Measurements from ENCODE around the gene DCAF11. TPM values are rescaled to one million over a fixed set of nuclear protein-coding genes. Genes with fewer than 3 reads are reported as not detected.

Gene DCAF11
- total and polyA plus RNA-seq, 2 of the 13 experiments (the other 11 are each of a cell fraction or from before 2014, with no cell fraction given): 150 to 257 TPM

DNA sequence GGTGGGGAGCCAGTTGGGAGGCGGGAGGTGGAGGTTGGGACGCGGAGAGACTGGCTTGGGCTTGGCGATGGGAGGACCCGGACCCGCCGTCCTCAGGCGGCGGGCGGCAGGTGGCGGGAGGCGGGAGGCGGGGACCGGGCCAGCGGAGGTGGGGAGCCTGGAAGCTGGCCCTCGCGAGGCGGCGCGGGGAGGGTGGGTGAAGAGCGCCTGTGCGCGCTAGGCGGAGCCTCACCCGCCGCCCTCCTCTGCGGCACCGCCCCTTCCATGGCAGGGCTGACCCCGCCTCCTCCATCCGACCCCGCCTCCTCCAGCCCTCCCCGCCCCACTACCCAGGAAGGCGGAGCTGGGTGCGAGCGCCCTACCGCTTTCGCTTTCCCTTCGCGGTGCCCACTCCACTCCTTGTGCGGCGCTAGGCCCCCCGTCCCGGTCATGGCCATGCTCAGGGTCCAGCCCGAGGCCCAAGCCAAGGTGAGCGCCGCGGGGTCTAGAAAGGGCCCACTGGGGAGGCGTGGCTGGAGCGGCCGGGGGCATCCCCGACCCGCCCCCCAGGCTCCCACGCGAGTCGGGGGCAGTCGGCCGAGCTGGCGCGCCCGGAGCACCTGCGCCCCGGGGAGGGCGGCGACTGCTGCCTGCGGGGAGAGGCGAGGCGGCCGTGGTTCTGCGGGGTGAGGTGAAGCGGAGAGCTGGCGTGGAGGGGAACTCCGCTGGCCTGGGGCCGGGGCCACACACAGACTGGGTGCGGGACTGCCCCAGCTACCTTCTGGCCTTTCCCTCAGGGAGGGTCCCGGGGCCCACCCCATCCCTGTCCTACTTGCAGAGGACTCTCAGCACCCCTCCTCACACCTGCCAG is 21.5 kb downstream of the DCAF11 start, which contains the start of gene PSME1 (continued):
- TF ChIP-seq IRF9 (CRISPR knock-in tag; IDR thresholded peaks at IDR 0.05; ENCODE audit: borderline replicate concordance) (peak; percentile 89), ZNF747 (CRISPR knock-in tag; IDR thresholded peaks at IDR 0.05; ENCODE audit: borderline replicate concordance) (no peak; the same call in 1 of the 2 replicates), HMG20B (CRISPR knock-in tag; conservative IDR thresholded peaks at IDR 0.05) (peak; percentile 75), SP4 (CRISPR knock-in tag; IDR thresholded peaks at IDR 0.05) (no peak), AKNA (CRISPR knock-in tag; IDR thresholded peaks at IDR 0.05; ENCODE audit: borderline replicate concordance) (no peak), ZNF782 (CRISPR knock-in tag; IDR thresholded peaks at IDR 0.05; ENCODE audit: borderline replicate concordance) (peak; percentile 23; the same call in 1 of the 2 replicates), ATRX (CRISPR knock-in tag; IDR thresholded peaks at IDR 0.05; ENCODE audit: borderline replicate concordance) (no peak), ZNF441 (CRISPR knock-in tag; IDR thresholded peaks at IDR 0.05; ENCODE audit: borderline replicate concordance) (no peak; the same call in 1 of the 2 replicates), ESRRA (CRISPR knock-in tag; IDR thresholded peaks at IDR 0.05; ENCODE audit: low read depth) (peak; percentile 79; the same call in 1 of the 2 replicates)
- TF ChIP-seq, protein P1, sequence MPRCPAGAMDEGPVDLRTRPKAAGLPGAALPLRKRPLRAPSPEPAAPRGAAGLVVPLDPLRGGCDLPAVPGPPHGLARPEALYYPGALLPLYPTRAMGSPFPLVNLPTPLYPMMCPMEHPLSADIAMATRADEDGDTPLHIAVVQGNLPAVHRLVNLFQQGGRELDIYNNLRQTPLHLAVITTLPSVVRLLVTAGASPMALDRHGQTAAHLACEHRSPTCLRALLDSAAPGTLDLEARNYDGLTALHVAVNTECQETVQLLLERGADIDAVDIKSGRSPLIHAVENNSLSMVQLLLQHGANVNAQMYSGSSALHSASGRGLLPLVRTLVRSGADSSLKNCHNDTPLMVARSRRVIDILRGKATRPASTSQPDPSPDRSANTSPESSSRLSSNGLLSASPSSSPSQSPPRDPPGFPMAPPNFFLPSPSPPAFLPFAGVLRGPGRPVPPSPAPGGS (CRISPR knock-in tag; IDR thresholded peaks at IDR 0.05): no peak; the same call in none of the 2 replicates
- TF ChIP-seq, protein P2, sequence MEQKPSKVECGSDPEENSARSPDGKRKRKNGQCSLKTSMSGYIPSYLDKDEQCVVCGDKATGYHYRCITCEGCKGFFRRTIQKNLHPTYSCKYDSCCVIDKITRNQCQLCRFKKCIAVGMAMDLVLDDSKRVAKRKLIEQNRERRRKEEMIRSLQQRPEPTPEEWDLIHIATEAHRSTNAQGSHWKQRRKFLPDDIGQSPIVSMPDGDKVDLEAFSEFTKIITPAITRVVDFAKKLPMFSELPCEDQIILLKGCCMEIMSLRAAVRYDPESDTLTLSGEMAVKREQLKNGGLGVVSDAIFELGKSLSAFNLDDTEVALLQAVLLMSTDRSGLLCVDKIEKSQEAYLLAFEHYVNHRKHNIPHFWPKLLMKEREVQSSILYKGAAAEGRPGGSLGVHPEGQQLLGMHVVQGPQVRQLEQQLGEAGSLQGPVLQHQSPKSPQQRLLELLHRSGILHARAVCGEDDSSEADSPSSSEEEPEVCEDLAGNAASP (CRISPR knock-in tag; IDR thresholded peaks at IDR 0.05; ENCODE audit: borderline replicate concordance): peak; percentile 89; the same call in 1 of the 2 replicates
- TF ChIP-seq, protein P3, sequence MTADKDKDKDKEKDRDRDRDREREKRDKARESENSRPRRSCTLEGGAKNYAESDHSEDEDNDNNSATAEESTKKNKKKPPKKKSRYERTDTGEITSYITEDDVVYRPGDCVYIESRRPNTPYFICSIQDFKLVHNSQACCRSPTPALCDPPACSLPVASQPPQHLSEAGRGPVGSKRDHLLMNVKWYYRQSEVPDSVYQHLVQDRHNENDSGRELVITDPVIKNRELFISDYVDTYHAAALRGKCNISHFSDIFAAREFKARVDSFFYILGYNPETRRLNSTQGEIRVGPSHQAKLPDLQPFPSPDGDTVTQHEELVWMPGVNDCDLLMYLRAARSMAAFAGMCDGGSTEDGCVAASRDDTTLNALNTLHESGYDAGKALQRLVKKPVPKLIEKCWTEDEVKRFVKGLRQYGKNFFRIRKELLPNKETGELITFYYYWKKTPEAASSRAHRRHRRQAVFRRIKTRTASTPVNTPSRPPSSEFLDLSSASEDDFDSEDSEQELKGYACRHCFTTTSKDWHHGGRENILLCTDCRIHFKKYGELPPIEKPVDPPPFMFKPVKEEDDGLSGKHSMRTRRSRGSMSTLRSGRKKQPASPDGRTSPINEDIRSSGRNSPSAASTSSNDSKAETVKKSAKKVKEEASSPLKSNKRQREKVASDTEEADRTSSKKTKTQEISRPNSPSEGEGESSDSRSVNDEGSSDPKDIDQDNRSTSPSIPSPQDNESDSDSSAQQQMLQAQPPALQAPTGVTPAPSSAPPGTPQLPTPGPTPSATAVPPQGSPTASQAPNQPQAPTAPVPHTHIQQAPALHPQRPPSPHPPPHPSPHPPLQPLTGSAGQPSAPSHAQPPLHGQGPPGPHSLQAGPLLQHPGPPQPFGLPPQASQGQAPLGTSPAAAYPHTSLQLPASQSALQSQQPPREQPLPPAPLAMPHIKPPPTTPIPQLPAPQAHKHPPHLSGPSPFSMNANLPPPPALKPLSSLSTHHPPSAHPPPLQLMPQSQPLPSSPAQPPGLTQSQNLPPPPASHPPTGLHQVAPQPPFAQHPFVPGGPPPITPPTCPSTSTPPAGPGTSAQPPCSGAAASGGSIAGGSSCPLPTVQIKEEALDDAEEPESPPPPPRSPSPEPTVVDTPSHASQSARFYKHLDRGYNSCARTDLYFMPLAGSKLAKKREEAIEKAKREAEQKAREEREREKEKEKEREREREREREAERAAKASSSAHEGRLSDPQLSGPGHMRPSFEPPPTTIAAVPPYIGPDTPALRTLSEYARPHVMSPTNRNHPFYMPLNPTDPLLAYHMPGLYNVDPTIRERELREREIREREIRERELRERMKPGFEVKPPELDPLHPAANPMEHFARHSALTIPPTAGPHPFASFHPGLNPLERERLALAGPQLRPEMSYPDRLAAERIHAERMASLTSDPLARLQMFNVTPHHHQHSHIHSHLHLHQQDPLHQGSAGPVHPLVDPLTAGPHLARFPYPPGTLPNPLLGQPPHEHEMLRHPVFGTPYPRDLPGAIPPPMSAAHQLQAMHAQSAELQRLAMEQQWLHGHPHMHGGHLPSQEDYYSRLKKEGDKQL (CRISPR knock-in tag; IDR thresholded peaks at IDR 0.05; ENCODE audit: low read depth): 0 out of 2 replicates have a peak, but pooled peaks have one; percentile 57
